HCT116 (cell line): Measurements from ENCODE around the gene ADAMTS5. TPM values are rescaled to one million over a fixed set of nuclear protein-coding genes. Genes with fewer than 3 reads are reported as not detected.

ENCODE experiments used
- ATAC-seq: fragments of 200-7000 bp; cut with Tn5 transposase; 2 replicates; pipeline ENCODE4 v1.9.1; 2020; ENCODE audit warnings: mild to moderate bottlenecking, moderate library complexity
- BruUV-seq: library from RNA; stranded (reverse); fragments of 400-500 nt; replicated peaks from 2 replicates; lab custom pipeline; 2021; lab: Mats Ljungman, UMichigan
- CTCF ChIA-PET: fragments of 300-600 bp; sonication (Branson Sonifier 250); formaldehyde crosslinking; loops from one replicate; lab custom pipeline; 2021; ENCODE audit warnings: antibody characterized with exemption; lab: Charles Lee
- POLR2A ChIA-PET: fragments of 300-600, 350-600 bp; sonication (Branson Sonifier 250); formaldehyde crosslinking; loops from one replicate; lab custom pipeline; 2021; ENCODE audit warnings: antibody characterized with exemption; lab: Charles Lee
- RAD21 ChIA-PET, 2 experiments: fragments of 300-600 bp; sonication (Branson Sonifier 250); formaldehyde crosslinking; loops; one replicate each; lab custom pipeline; 2023; ENCODE audit warnings: low total read pairs in 2 of 2; ENCODE audit not compliant: uncharacterized antibody in 2 of 2, unreplicated experiment in 2 of 2, low non-redundant PET in 1 of 2; lab: Charles Lee
- DNase-seq: peaks from one replicate; pipeline ENCODE4 v3.0.0-alpha.2; 2010; ENCODE audit warnings: low read depth, low spot score
- H2AFZ ChIP-seq: fragments of 200-600 bp; shearing (Covaris generic), sonication (generic); 2 replicates; pipeline ENCODE4 v1.6.1; 2017; ENCODE audit warnings: low read depth, mixed run types, mixed read lengths, antibody characterized with exemption, low read length; ENCODE audit not compliant: poor library complexity, severe bottlenecking
- H3K27ac ChIP-seq: 2 replicates; pipeline ENCODE4 v1.5.1; 2012; ENCODE audit warnings: low read depth, low read length
- H3K27me3 ChIP-seq: fragments of 200-600 bp; sonication (generic); 2 replicates; pipeline ENCODE4 v1.6.1; 2016; ENCODE audit warnings: mixed run types, low read length, mixed read lengths; ENCODE audit not compliant: insufficient read depth
- H3K36me3 ChIP-seq, 2 experiments: fragments of 200-500 bp in 1 of 2; fragments of 200-600 bp in 1 of 2; sonication (Bioruptor generic) in 1 of 2; sonication (generic) in 1 of 2; 2 replicates each; pipeline versions ENCODE4 v1.5.1 to v1.6.1; 2014 to 2016; ENCODE audit warnings: low read length in 2 of 2, inconsistent platforms in 1 of 2, mixed read lengths in 1 of 2, mixed run types in 1 of 2; ENCODE audit not compliant: insufficient read depth in 2 of 2, control insufficient read depth in 1 of 2
- H3K4me1 ChIP-seq, 2 experiments: fragments of 200-600 bp in 1 of 2; sonication (generic) in 1 of 2; 2 replicates each; pipeline versions ENCODE4 v1.5.1 to v1.6.1; 2012 to 2017; ENCODE audit warnings: low read length in 2 of 2, inconsistent platforms in 1 of 2, mild to moderate bottlenecking in 1 of 2, mixed read lengths in 1 of 2, mixed run types in 1 of 2, moderate library complexity in 1 of 2; ENCODE audit not compliant: insufficient read depth in 2 of 2, control insufficient read depth in 1 of 2
- H3K4me2 ChIP-seq: fragments of 200-600 bp; sonication (generic); 2 replicates; pipeline ENCODE4 v1.6.1; 2017; ENCODE audit warnings: mixed run types, low read length, mixed read lengths
- H3K4me3 ChIP-seq, 2 experiments: fragments of 200-600 bp in 1 of 2; sonication (generic) in 1 of 2; replicated peaks in 1 of 2; 2 replicates each; pipeline ENCODE4 v1.5.1; 2011 to 2016; ENCODE audit warnings: low read length in 2 of 2, control low read depth in 1 of 2, low read depth in 1 of 2, mild to moderate bottlenecking in 1 of 2, mixed read lengths in 1 of 2, mixed run types in 1 of 2
- H3K79me2 ChIP-seq: fragments of 200-600 bp; sonication (generic); 2 replicates; pipeline ENCODE4 v1.6.1; 2017; ENCODE audit warnings: mild to moderate bottlenecking, mixed run types, low read length, moderate library complexity, mixed read lengths; ENCODE audit not compliant: insufficient read depth
- H3K9ac ChIP-seq: fragments of 200-600 bp; sonication (generic); 2 replicates; pipeline ENCODE4 v1.6.1; 2016; ENCODE audit warnings: low read length, mixed read lengths
- H3K9me2 ChIP-seq: fragments of 200-600 bp; sonication (generic), shearing (Covaris generic); 2 replicates; pipeline ENCODE4 v1.6.1; 2017; ENCODE audit warnings: mixed run types, mild to moderate bottlenecking, moderate library complexity; ENCODE audit not compliant: insufficient read depth
- H3K9me3 ChIP-seq, 2 experiments: fragments of 200-500 bp in 1 of 2; fragments of 200-600 bp in 1 of 2; sonication (Bioruptor generic) in 1 of 2; sonication (generic) in 1 of 2; 2 replicates each; pipeline ENCODE4 v1.6.1; 2014 to 2017; ENCODE audit warnings: low read length in 2 of 2, mixed read lengths in 2 of 2, inconsistent platforms in 1 of 2, low read depth in 1 of 2, mild to moderate bottlenecking in 1 of 2, mixed run types in 1 of 2, moderate library complexity in 1 of 2; ENCODE audit not compliant: control insufficient read depth in 1 of 2, insufficient read depth in 1 of 2
- H4K20me1 ChIP-seq: fragments of 200-600 bp; sonication (generic), shearing (Covaris generic); 2 replicates; pipeline ENCODE4 v1.6.1; 2017; ENCODE audit warnings: mixed run types, mild to moderate bottlenecking, moderate library complexity; ENCODE audit not compliant: insufficient read depth
- CBX3 ChIP-seq: IDR thresholded peaks from 2 replicates; pipeline ENCODE4 v1.6.1; 2012; ENCODE audit warnings: low read depth
- CEBPB ChIP-seq: IDR thresholded peaks from 2 replicates; pipeline ENCODE4 v1.6.1; 2012; ENCODE audit warnings: low read depth
- CTCF ChIP-seq, 3 experiments: fragments of 200-600 bp in 1 of 3; sonication (generic) in 1 of 3; IDR thresholded peaks in 2 of 3; conservative IDR thresholded peaks in 1 of 3; 2 replicates each; pipeline ENCODE4 v1.5.1; 2012 to 2017; ENCODE audit warnings: low read depth in 2 of 3, low read length in 2 of 3, antibody characterized with exemption in 1 of 3, borderline replicate concordance in 1 of 3, control low read depth in 1 of 3, mild to moderate bottlenecking in 1 of 3, mixed read lengths in 1 of 3, mixed run types in 1 of 3, moderate library complexity in 1 of 3; ENCODE audit not compliant: insufficient read depth in 1 of 3
- ELF1 ChIP-seq: IDR thresholded peaks from 2 replicates; pipeline ENCODE4 v1.6.1; 2012; ENCODE audit warnings: low read depth, borderline replicate concordance
- EZH2 ChIP-seq: fragments of 200-600 bp; sonication (generic); IDR thresholded peaks from 2 replicates; pipeline ENCODE4 v1.6.1; 2017; ENCODE audit warnings: antibody characterized with exemption, mixed run types
- JUND ChIP-seq: IDR thresholded peaks from 2 replicates; pipeline ENCODE4 v1.6.1; 2012
- RAD21 ChIP-seq: IDR thresholded peaks from 2 replicates; pipeline ENCODE4 v1.6.1; 2012; ENCODE audit warnings: low read depth, mild to moderate bottlenecking
- SIN3A ChIP-seq: IDR thresholded peaks from 2 replicates; pipeline ENCODE4 v1.6.1; 2012; ENCODE audit warnings: low read depth
- SRF ChIP-seq: IDR thresholded peaks from 2 replicates; pipeline ENCODE4 v1.6.1; 2012; ENCODE audit warnings: low read depth
- ZBTB33 ChIP-seq: IDR thresholded peaks from 2 replicates; pipeline ENCODE4 v1.6.1; 2011; ENCODE audit warnings: mild to moderate bottlenecking, low read length, moderate library complexity; ENCODE audit not compliant: insufficient replicate concordance; ENCODE audit errors: extremely low read depth
- ZFX ChIP-seq: fragments of 450-650 bp; IDR thresholded peaks from 2 replicates; pipeline ENCODE4 v1.6.1; 2017
- intact Hi-C: fragments of 100-400 bp; cut with micrococcal nuclease; formaldehyde crosslinking; loops from 2 replicates; pipeline ENCODE4 v1.10.0; 2022
- total RNA-seq: library from RNA; stranded (reverse); gene quantifications from one replicate; pipeline ENCODE4 v1.2.1, GENCODE V29; 2021; ENCODE audit not compliant: unreplicated experiment

The ADAMTS5 gene
- total RNA-seq, 1 experiment from 2014 or later = 0.02 TPM

- no peak overlapping the region for H3K9ac ChIP-seq
- CTCF ChIA-PET = no interaction called here
- H3K9me2 ChIP-seq = no peaks in the 10 kb centered on the region
- H3K36me3 ChIP-seq = no peaks in the 10 kb centered on the region
- ATAC-seq (no peak), DNase-seq (no peak)
- H3K4me2 ChIP-seq = no peak overlapping the region
- H3K4me1 ChIP-seq = no peaks in the 10 kb centered on the region
- intact Hi-C loops = no loop called here
- no peak overlapping the region for H2AFZ ChIP-seq
- no peak for TF ChIP-seq ZFX
- no peak for TF ChIP-seq JUND
- no peak for TF ChIP-seq SIN3A
- no peak for TF ChIP-seq CEBPB
- TF ChIP-seq SRF = no peak
- RAD21 ChIA-PET = no interaction called here
- H3K27me3 ChIP-seq = no peaks in the 10 kb centered on the region
- H3K4me3 ChIP-seq = no peak overlapping the region
- H3K79me2 ChIP-seq = no peaks in the 10 kb centered on the region
- H3K9me3 ChIP-seq = peaks cover 0 to 28% of the 10 kb centered on the region in 2 experiments; a peak in 2 of 4 replicates
- no TSS peak for BruUV-seq
- no peaks in the 10 kb centered on the region for H4K20me1 ChIP-seq
- H3K27ac ChIP-seq = no peak overlapping the region
- POLR2A ChIA-PET = no interaction called here
Measured at GRCh38 chr21:26900980-26901379, 65.9 kb downstream of the ADAMTS5 start.

GRCh38 chr21:26892151-26892550 lies 74.7 kb downstream of the ADAMTS5 start:
- ATAC-seq (no peak), DNase-seq (no peak)
- no peaks in the 10 kb centered on the region for H3K27me3 ChIP-seq
- no peak overlapping the region for H2AFZ ChIP-seq
- H3K4me2 ChIP-seq = no peak overlapping the region
- POLR2A ChIA-PET = no interaction called here
- no peak for TF ChIP-seq ELF1
- no peak for TF ChIP-seq SIN3A
- no peak for TF ChIP-seq EZH2
- no peak for TF ChIP-seq ZBTB33
- TF ChIP-seq CTCF (IDR thresholded peaks at IDR 0.05 in 2 of 3, conservative IDR thresholded peaks at IDR 0.05 in 1 of 3; ENCODE audit: borderline replicate concordance in 1 of 3, insufficient read depth in 1 of 3, low read depth in 2 of 3, low read length in 2 of 3) = no peak
- no peak for TF ChIP-seq ZFX
- no peak for TF ChIP-seq CBX3
- no peak for TF ChIP-seq RAD21
- H3K36me3 ChIP-seq = no peaks in the 10 kb centered on the region
- no TSS peak for BruUV-seq
- no peak overlapping the region for H3K9ac ChIP-seq
- H3K4me3 ChIP-seq = no peak overlapping the region
- H4K20me1 ChIP-seq = no peaks in the 10 kb centered on the region
- H3K79me2 ChIP-seq = no peaks in the 10 kb centered on the region
- H3K9me3 ChIP-seq = peaks cover 24 to 31% of the 10 kb centered on the region in 2 experiments; a peak in 2 of 4 replicates
- no peaks in the 10 kb centered on the region for H3K9me2 ChIP-seq
- H3K27ac ChIP-seq = no peak overlapping the region
- RAD21 ChIA-PET = no interaction called here
- intact Hi-C loops = no loop called here
- CTCF ChIA-PET = no interaction called here
- no peaks in the 10 kb centered on the region for H3K4me1 ChIP-seq
